NCI-H2029 (cell line): ENCODE data around the gene SLC10A7.

Source experiments
- DNase-seq: peaks from one replicate; lab custom pipeline; 2025; lab: John Stamatoyannopoulos, UW

SLC10A7 gene

GRCh38 chr4:146256328-146256727 lies 265.4 kb downstream of the SLC10A7 start:
- DNase-seq = no peak

- no peak for DNase-seq
These were observed 265.9 kb downstream of the SLC10A7 start for GRCh38 chr4:146255874-146256273.

- no peak for DNase-seq
These were observed 266.3 kb downstream of the SLC10A7 start for GRCh38 chr4:146255463-146255862.

GRCh38 chr4:146252969-146253611 lies 268.6 kb downstream of the SLC10A7 start:
- no peak for DNase-seq

GRCh38 chr4:146247356-146247755 lies 274.4 kb downstream of the SLC10A7 start:
- DNase-seq = no peak

GRCh38 chr4:146246381-146246780 lies 275.4 kb downstream of the SLC10A7 start:
- DNase-seq = no peak

GRCh38 chr4:146245850-146246249 lies 275.9 kb downstream of the SLC10A7 start:
- no peak for DNase-seq

GRCh38 chr4:146245246-146245645 lies 276.5 kb downstream of the SLC10A7 start:
- DNase-seq = no peak

GRCh38 chr4:146244496-146244895 lies 277.2 kb downstream of the SLC10A7 start:
- DNase-seq = no peak

GRCh38 chr4:146243883-146244277 lies 277.9 kb downstream of the SLC10A7 start:
- no peak for DNase-seq

GRCh38 chr4:146243141-146243882 lies 278.4 kb downstream of the SLC10A7 start:
- no peak for DNase-seq

- no peak for DNase-seq
These were observed 283.6 kb downstream of the SLC10A7 start for GRCh38 chr4:146238107-146238506.

GRCh38 chr4:146237092-146237491 lies 284.6 kb downstream of the SLC10A7 start:
- DNase-seq = no peak

GRCh38 chr4:146236216-146236615 lies 285.5 kb downstream of the SLC10A7 start:
- DNase-seq = no peak

- no peak for DNase-seq
These were observed 286.0 kb downstream of the SLC10A7 start for GRCh38 chr4:146235654-146236177.

- DNase-seq = no peak
These were observed 289.5 kb downstream of the SLC10A7 start for GRCh38 chr4:146232131-146232722.

- DNase-seq = no peak
These were observed 292.3 kb downstream of the SLC10A7 start for GRCh38 chr4:146229406-146229805.

GRCh38 chr4:146224326-146224966 lies 297.3 kb downstream of the SLC10A7 start:
- DNase-seq = no peak

- DNase-seq = no peak
These were observed 299.4 kb downstream of the SLC10A7 start for GRCh38 chr4:146222313-146222712.

GRCh38 chr4:146214238-146214637 lies 307.5 kb downstream of the SLC10A7 start, which contains the start of gene REELD1:
Gene REELD1 (plus strand): TSS chr4:146214538. CDS start chr4:146216953, 2,415 bp downstream.
- DNase-seq = no peak

- DNase-seq = no peak
These were observed 309.0 kb downstream of the SLC10A7 start for GRCh38 chr4:146212781-146213180.

GRCh38 chr4:146211440-146211839 lies 310.3 kb downstream of the SLC10A7 start:
- no peak for DNase-seq
